Duodenal mucosa (tissue), 2 donors: ENCODE data around the gene SRRD.

Experiments
- H3K27ac ChIP-seq: one replicate; pipeline ENCODE4 v1.7.0; 2013; ENCODE audit warnings: low read depth, low read length
- H3K27me3 ChIP-seq, 2 donors: one replicate each; pipeline ENCODE4 v1.7.0; 2013; ENCODE audit warnings: low read length in 2 of 2, control low read depth in 1 of 2; ENCODE audit not compliant: insufficient read depth in 2 of 2, control insufficient read depth in 1 of 2
- H3K36me3 ChIP-seq, 2 donors: one replicate each; pipeline ENCODE4 v1.7.0; 2013; ENCODE audit warnings: low read length in 2 of 2, control low read depth in 1 of 2; ENCODE audit not compliant: insufficient read depth in 2 of 2, control insufficient read depth in 1 of 2
- H3K4me1 ChIP-seq, 2 donors: one replicate each; pipeline ENCODE4 v1.7.0; 2013; ENCODE audit warnings: low read length in 2 of 2, control low read depth in 1 of 2; ENCODE audit not compliant: insufficient read depth in 2 of 2, control insufficient read depth in 1 of 2
- H3K4me3 ChIP-seq, 2 donors: one replicate each; pipeline ENCODE4 v1.7.0; 2013; ENCODE audit warnings: low read length in 2 of 2, low read depth in 1 of 2
- H3K9ac ChIP-seq, 2 donors: one replicate each; pipeline ENCODE4 v1.7.0; 2013; ENCODE audit warnings: low read length in 2 of 2, low read depth in 1 of 2
- H3K9me3 ChIP-seq, 2 donors: one replicate each; pipeline ENCODE4 v1.7.0; 2013; ENCODE audit warnings: low read length in 2 of 2, control low read depth in 1 of 2; ENCODE audit not compliant: control insufficient read depth in 1 of 2

SRRD gene

DNA sequence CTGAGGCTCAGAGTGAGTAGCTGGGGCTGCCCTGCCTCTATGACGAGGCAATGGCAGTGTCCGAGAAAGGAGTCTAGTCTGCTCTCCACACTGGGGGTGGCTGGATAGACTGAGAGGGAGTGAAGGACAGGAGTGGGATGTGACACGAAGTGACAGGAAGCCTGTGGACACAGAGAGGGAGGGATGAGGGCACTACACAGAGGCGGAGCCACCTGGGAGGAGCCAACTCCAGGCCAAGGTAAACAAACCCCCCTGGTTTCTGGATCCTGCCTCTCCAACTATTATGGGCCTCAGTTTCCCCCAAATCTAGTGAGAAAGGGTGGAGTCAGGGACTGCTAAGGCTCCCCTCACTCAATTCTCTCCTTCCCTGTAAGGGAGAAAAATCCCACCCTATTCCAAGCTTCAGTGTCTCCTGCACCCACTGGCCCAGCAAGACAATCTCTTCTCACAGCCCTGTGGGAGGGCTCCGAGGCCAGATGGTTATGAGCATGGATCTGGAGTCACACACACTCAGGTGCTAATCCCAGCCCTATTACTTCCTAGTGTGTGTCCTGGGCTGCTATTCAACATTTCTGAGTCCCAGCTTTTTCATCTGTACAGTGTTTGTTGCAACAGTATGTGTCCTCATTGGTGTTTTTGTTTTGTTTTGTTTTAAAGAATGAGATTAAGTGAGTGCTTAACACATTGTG lies 29.7 kb upstream of the SRRD start:
- Histone ChIP-seq H3K9ac (no peak overlapping the region), H3K27me3 (no peaks in the 10 kb centered on the region), H3K27ac (no peak overlapping the region), H3K9me3 (no peaks in the 10 kb centered on the region), H3K36me3 (peaks cover 19 to 70% of the 10 kb centered on the region in 2 donors), H3K4me1 (peaks cover 0 to 7% of the 10 kb centered on the region in 2 donors), H3K4me3 (no peak overlapping the region)

GRCh38 chr22:26457661-26458272 lies 25.9 kb upstream of the SRRD start:
- Histone ChIP-seq H3K9ac (no peak overlapping the region), H3K27ac (no peak overlapping the region), H3K36me3 (peaks cover 24 to 63% of the 10 kb centered on the region in 2 donors), H3K27me3 (no peaks in the 10 kb centered on the region), H3K4me1 (no peaks in the 10 kb centered on the region), H3K4me3 (no peak overlapping the region), H3K9me3 (no peaks in the 10 kb centered on the region)

- no peak overlapping the region for H3K4me3 ChIP-seq
- no peak overlapping the region for H3K27ac ChIP-seq
- no peak overlapping the region for H3K9ac ChIP-seq
- H3K36me3 ChIP-seq, result peaks cover 33 to 71% of the 10 kb centered on the region in 2 donors
- no peaks in the 10 kb centered on the region for H3K4me1 ChIP-seq
- H3K27me3 ChIP-seq, result no peaks in the 10 kb centered on the region
- no peaks in the 10 kb centered on the region for H3K9me3 ChIP-seq
Measured at GRCh38 chr22:26460202-26460601, 23.5 kb upstream of the SRRD start.

DNA sequence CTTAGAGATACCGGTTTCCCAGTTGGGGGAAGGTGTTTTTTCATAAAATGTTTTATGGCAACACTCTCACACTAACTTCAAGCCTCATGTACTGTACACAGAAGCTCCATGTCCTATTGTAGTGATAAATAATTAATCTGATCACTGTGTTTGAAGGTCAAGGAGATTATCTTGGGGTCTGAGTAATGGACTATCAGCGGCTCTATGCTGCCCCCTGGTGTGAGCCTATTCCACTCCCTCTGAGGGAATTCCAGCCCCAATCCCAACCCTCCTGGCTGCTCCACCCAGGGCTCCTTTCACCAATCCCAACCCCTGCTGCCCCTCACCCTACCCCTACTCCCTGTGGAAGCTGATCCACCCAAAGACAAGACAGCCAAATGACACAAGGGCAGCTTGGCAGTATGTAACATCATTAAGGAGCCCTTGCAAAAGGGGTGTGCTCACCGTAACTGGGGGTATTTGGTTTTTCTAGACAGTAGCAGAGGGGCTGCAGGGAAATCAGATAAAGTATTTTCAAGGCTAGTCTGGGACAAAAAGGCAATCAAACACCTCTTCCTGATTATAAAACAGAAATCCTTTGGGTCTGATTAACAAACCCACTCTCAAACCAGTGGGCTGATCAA lies 22.4 kb upstream of the SRRD start:
- no peaks in the 10 kb centered on the region for H3K27me3 ChIP-seq
- H3K9me3 ChIP-seq, result no peaks in the 10 kb centered on the region
- peaks cover 44 to 75% of the 10 kb centered on the region in 2 donors for H3K36me3 ChIP-seq
- H3K27ac ChIP-seq, result no peak overlapping the region
- no peak overlapping the region for H3K4me3 ChIP-seq
- H3K4me1 ChIP-seq, result no peaks in the 10 kb centered on the region
- no peak overlapping the region for H3K9ac ChIP-seq

- no peaks in the 10 kb centered on the region for H3K4me1 ChIP-seq
- no peak overlapping the region for H3K27ac ChIP-seq
- H3K27me3 ChIP-seq, result no peaks in the 10 kb centered on the region
- no peak overlapping the region for H3K9ac ChIP-seq
- no peaks in the 10 kb centered on the region for H3K9me3 ChIP-seq
- H3K36me3 ChIP-seq, result peaks cover 45 to 73% of the 10 kb centered on the region in 2 donors
- no peak overlapping the region for H3K4me3 ChIP-seq
Measured at GRCh38 chr22:26462051-26462450, 21.6 kb upstream of the SRRD start.

DNA sequence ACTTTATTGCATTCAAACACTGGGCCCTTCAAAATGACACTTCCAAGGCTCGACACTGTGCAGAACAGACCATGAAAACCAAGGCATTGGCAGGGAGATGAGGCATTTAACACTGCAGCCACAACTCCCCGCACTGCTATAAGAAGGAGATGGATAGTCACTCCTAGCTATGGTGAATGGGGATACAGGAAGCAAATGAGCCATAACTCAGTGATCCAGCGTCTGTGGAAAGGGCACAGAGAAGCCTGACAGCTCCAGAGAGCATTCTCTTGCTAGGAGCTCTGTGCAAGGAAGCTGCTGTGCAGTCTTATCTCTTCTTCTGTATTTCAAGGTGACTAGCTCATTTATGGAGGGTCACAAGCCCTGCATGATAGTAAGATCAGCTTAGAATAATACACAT lies 21.0 kb upstream of the SRRD start:
- H3K9ac ChIP-seq, result no peak overlapping the region
- peaks cover 45 to 73% of the 10 kb centered on the region in 2 donors for H3K36me3 ChIP-seq
- no peak overlapping the region for H3K4me3 ChIP-seq
- H3K4me1 ChIP-seq, result no peaks in the 10 kb centered on the region
- H3K9me3 ChIP-seq, result no peaks in the 10 kb centered on the region
- no peak overlapping the region for H3K27ac ChIP-seq
- H3K27me3 ChIP-seq, result no peaks in the 10 kb centered on the region

DNA sequence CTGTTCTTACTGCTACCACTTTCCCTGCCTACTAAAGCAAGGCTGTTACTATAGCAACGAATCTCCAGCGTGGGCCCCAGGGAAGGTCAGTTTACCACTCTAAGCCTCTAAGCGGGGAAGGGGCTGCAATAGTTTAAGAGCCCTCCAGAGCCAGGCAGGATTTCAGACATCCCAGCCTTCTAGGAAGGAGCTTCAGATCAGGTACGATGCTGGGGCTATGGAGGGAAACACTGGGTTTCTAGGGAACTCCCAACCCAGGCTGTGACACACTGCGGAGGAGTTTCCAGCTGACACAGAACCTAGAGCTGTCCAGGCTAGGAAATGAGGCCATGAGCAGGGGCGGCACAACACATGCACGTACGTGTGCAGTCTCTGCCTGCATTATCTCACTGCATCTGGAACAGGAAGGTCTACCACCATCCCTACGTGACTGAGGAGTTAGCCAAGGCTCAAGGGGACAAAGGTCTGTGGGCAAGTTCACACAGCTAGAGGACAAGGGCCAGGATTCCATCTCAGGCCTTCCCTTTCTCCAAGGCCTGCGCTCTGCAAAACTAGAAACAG lies 20.5 kb upstream of the SRRD start:
- no peaks in the 10 kb centered on the region for H3K4me1 ChIP-seq
- H3K36me3 ChIP-seq, result peaks cover 42 to 71% of the 10 kb centered on the region in 2 donors
- H3K9me3 ChIP-seq, result no peaks in the 10 kb centered on the region
- H3K27ac ChIP-seq, result no peak overlapping the region
- H3K27me3 ChIP-seq, result no peaks in the 10 kb centered on the region
- no peak overlapping the region for H3K9ac ChIP-seq
- H3K4me3 ChIP-seq, result no peak overlapping the region

DNA sequence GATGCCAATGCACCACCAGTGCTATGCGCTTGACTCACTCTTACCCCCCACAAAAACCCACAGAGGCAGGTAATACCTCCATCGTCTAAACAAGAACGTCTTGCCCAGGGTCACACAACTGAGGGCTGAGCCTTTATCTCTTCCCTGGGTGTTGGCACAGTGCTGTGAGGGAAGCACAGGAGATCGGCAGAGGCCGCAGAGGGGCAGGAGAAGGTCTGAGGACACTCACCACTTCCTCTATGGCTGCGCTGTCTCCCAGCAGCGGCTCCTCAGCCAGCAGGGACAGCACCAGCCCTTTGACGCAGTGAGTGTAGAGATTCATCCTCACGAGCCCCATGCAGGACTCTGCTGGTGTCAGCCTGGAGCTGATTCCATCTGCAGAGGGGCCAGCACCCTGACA lies 20.0 kb upstream of the SRRD start:
- H3K36me3 ChIP-seq, result peaks cover 45 to 73% of the 10 kb centered on the region in 2 donors
- no peaks in the 10 kb centered on the region for H3K4me1 ChIP-seq
- H3K4me3 ChIP-seq, result no peak overlapping the region
- H3K27ac ChIP-seq, result no peak overlapping the region
- H3K9ac ChIP-seq, result no peak overlapping the region
- no peaks in the 10 kb centered on the region for H3K27me3 ChIP-seq
- no peaks in the 10 kb centered on the region for H3K9me3 ChIP-seq

- Histone ChIP-seq H3K4me3 (no peak overlapping the region), H3K9me3 (no peaks in the 10 kb centered on the region), H3K4me1 (no peaks in the 10 kb centered on the region), H3K27me3 (no peaks in the 10 kb centered on the region), H3K9ac (no peak overlapping the region), H3K27ac (no peak overlapping the region), H3K36me3 (peaks cover 46 to 73% of the 10 kb centered on the region in 2 donors)
Measured at GRCh38 chr22:26464312-26464711, 19.4 kb upstream of the SRRD start.

- no peak overlapping the region for H3K27ac ChIP-seq
- H3K9me3 ChIP-seq, result no peaks in the 10 kb centered on the region
- no peaks in the 10 kb centered on the region for H3K4me1 ChIP-seq
- H3K4me3 ChIP-seq, result no peak overlapping the region
- no peak overlapping the region for H3K9ac ChIP-seq
- peaks cover 56 to 79% of the 10 kb centered on the region in 2 donors for H3K36me3 ChIP-seq
- H3K27me3 ChIP-seq, result no peaks in the 10 kb centered on the region
Measured at GRCh38 chr22:26466196-26466595, 17.5 kb upstream of the SRRD start.
